IMR-90 (cell line): ENCODE measurements around the gene UNC5A.

Source experiments
- MXI1 ChIP-seq: IDR thresholded peaks from 2 replicates; pipeline ENCODE4 v1.6.1; 2012; ENCODE audit warnings: low read depth, mild to moderate bottlenecking, low read length, moderate library complexity, borderline replicate concordance
- POLR2A ChIP-seq: IDR thresholded peaks from 2 replicates; pipeline ENCODE4 v1.6.1; 2012; ENCODE audit warnings: mild to moderate bottlenecking, low read depth, low read length
- RAD21 ChIP-seq: IDR thresholded peaks from 2 replicates; pipeline ENCODE4 v1.6.1; 2012; ENCODE audit warnings: low read length, improper control_type of control experiment
- TF ChIP-seq, protein P1 (sequence below): conservative IDR thresholded peaks from 2 replicates; pipeline ENCODE4 v1.5.1; 2012; ENCODE audit warnings: mild to moderate bottlenecking, low read depth, low read length, improper control_type of control experiment

DNA sequence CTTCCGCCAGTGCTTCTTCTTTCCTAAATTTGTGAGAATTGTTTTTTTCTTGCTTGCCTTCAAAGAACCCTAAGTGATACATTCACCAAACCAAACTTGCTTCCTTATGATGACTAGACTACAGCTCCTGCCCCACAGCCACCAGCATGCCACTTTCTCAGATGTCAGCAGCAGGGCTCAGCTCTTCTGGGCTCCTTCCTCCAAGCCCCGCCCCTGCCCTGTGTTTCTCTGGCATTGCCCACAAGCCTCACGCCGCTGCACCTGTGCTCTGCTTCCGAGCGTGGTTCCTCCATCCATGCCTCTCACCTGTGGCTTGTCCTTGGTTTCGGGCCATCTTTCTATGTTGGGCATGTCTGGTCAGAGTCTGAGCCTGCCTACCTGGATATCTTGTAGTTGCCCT is 10.6 kb downstream of the UNC5A start:
- TF ChIP-seq MXI1 (no peak), POLR2A (no peak), RAD21 (no peak)
- TF ChIP-seq, protein P1, sequence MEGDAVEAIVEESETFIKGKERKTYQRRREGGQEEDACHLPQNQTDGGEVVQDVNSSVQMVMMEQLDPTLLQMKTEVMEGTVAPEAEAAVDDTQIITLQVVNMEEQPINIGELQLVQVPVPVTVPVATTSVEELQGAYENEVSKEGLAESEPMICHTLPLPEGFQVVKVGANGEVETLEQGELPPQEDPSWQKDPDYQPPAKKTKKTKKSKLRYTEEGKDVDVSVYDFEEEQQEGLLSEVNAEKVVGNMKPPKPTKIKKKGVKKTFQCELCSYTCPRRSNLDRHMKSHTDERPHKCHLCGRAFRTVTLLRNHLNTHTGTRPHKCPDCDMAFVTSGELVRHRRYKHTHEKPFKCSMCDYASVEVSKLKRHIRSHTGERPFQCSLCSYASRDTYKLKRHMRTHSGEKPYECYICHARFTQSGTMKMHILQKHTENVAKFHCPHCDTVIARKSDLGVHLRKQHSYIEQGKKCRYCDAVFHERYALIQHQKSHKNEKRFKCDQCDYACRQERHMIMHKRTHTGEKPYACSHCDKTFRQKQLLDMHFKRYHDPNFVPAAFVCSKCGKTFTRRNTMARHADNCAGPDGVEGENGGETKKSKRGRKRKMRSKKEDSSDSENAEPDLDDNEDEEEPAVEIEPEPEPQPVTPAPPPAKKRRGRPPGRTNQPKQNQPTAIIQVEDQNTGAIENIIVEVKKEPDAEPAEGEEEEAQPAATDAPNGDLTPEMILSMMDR, result no peak
